Activated T-cell treated with anti-CD3 and anti-CD28 coated beads, Interleukin-2, amount 50 U/mL, for 48 hours (primary cell): Measurements from ENCODE around the gene ALKBH4.
"Not testable (repeated sequence)": the region's sequence is repeated elsewhere in the genome, so short reads cannot be mapped to it uniquely, and the experiment has no call there.

ENCODE experiments used
- DNase-seq, 2 experiments: peaks; one replicate each; pipeline ENCODE4 v3.0.0-alpha.2; 2020

Gene ALKBH4

DNA sequence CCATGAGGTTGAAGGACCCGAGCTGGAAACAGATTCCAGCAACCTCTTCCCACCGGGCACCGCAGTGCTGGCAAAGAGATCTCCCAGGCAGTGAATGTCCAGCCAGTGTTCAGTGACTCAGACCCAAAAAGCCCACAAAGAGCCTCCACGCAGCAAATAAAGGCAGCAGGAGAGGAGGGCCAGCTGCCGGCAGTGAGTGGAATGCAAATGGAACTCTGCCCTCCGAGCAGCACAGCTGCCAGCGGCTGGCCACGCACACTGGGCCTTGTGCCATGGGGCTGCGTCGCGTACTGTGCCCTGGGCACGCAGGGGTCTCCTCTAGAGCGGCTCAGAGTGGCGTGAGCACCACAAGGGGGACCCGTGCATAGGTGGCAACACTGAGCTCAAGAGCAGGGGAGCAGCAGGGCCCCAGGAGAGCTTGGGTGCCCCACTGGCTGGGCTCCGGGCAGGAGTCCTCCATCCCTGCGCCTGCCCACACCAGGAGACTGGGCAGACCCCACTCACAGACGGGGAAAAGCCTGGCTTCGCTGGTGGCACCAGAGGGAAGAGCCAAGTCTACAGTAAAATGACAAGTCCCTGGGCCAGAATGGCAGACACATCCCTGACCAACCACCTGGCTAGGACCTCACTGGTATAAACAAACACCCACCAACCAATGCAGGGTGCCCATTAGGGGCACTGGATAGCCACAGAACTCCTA lies 10.2 kb upstream of the ALKBH4 start:
- not testable (repeated sequence) for DNase-seq

GRCh38 chr7:102474116-102474515 lies 9.5 kb upstream of the ALKBH4 start:
- not testable (repeated sequence) for DNase-seq

DNA sequence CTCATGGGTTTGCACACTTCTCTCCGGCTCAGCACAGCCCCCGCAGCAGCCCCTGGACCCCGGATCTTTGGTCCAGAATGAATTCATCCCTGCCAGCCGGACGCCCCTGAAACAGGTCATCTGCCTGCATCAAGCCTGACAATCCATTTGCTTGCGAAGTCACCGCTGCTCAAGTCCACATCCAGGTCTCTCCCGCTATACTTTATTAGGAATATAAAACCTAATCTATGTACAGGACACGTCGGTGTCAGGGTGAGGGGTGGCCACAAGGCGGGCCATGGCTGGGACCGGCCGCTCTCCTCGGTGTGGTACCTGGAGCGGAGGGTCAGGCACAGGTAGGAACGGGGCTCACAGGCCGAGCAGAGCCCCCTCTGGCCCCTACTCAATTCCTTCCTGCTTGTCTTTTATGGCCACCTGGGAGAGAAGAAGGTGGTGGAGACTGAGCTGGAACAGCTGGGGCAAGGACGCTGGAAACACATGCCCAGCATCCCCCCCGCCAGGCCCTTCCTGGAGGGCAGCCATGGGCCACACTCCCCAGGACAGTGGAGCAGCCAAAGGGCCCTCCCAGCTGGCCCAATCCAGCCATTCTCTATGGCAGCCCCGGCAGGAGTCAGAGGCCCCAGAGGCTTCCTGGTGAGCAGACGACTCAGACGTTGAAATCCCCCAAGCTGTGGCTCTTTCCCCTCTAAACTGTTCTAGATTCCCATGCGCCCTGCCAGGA lies 8.8 kb upstream of the ALKBH4 start:
- DNase-seq: no peak

DNA sequence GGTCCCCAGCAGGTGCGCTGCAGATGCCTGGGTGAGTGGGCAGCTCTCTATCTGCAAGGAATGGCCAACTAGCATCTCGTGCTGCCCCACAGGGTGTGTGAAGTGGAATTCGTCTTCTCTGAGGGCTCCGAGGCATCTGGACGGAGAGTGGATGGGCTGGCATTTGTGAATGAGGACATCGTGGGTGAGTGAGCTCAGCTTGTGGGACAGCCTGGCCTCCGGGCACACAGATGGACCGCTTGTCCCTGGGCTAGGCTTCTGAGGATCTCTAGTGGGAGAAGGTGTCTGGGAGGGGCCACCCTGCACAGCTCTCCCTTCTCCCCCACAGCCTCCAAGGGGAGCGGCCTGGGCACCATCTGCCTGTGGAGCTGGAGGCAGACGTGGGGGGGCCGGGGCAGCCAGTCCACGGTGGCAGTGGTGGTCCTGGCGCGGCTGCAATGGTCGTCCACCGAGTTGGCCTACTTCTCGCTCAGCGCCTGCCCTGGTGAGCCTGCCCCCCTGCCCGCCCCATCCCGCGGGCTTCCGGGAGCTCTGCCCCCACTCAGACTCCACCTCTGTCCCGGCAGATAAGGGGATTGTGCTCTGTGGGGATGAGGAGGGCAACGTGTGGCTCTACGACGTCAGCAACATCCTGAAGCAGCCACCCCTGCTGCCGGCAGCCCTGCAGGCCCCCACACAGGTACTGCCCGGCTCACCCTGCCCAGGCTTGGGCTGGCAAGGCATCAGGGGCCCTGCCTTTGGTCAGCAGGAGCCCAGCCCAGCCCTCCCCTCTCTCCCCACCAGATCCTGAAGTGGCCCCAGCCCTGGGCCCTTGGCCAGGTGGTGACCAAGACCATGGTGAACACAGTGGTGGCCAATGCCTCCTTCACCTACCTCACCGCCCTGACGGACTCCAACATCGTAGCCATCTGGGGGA lies 7.7 kb upstream of the ALKBH4 start:
- no peak for DNase-seq

DNA sequence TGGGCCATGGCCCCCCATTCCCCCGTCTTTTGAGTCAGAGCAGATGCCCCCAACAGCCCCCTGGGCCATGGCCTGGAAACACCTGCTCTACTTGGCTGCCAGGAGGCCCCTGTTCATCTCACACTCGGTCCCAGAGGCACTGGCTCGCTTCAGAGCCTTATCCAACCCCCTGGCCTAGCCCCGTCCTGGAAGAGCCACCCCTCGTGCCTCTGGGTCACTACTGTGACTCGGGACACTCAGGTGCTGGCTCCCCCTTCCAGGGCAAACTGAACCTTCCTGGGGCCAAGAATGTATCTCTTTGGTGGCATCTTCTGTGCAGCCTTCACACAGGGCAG lies 7.1 kb upstream of the ALKBH4 start:
- no peak for DNase-seq

DNA sequence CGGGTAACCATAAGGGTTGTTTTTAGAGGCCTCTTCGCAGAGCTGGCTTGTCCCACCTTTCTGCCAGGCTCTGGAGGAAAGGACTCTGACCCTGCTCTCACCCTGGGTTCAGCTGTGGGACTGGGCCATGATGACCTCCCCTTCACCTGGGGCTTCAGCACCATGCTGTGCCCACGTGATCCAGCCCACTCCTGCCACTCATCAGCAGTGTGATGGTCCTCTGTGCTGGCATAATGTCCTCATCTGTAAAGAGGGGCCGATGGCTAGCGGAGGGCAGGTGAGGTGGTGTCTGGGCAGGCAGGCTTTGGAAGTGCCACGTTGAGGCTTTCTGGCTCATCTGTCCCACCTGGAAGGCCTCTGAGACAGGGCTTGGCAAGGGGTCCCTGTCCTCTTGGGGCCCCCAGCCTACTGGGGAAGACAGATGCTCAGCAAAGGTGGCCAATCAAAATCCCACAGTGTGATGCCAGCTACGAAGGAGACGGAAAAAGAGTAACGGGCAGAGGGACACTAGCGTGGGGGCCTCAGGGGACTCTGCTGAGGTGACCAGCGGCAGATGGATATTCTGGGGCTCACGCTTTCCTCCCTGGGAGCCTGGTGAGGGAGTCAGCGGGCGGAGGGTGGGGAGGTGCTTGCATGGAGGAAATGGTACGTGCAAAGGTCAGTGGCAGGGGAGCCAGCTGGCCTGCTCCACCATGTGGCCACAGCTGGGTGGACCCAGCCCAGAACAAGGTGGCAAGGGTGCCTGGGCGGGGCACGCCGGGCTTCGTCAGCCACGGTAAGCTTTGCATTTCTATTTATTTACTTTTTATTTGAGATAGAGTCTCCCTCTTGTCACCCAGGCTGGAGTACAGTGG lies 5.5 kb upstream of the ALKBH4 start:
- no peak for DNase-seq

GRCh38 chr7:102469351-102469971 lies 4.8 kb upstream of the ALKBH4 start:
- no peak for DNase-seq

DNA sequence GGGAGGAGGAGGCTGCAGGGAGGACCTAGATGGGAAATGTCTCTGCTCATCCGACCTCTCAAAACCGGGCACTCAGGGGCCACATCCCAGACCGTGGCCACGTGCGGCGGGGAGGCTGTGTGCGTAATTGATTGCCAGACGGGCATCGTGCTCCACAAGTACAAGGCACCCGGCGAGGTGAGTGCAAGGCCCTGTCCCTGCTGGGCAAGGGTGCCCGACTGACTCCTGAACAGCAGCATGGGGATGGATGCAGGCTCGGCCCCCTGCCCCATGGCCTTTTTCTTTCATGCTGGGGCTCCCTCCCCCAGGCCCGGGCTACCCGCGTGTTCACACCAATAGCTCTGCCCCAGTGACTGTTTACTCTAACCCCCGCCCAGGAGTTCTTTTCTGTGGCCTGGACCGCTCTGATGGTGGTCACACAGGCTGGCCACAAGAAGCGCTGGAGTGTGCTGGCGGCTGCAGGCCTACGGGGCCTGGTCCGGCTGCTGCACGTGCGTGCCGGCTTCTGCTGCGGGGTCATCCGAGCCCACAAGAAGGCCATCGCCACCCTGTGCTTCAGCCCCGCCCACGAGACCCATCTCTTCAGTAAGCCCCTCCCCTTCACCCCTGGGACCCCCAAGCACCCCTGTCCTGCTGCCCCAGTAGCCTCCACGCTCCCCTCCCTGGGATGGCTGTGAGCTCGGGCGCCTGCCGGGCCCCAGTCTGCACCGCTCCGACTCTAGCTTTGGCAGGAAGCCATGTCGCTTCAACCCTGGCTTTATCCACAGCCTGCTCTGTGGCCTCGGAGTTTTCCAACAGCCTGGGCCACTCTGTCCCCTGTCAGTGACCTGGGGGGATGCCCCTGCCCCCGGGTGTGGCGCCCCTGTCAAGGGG lies 4.1 kb upstream of the ALKBH4 start:
- DNase-seq: no peak

DNA sequence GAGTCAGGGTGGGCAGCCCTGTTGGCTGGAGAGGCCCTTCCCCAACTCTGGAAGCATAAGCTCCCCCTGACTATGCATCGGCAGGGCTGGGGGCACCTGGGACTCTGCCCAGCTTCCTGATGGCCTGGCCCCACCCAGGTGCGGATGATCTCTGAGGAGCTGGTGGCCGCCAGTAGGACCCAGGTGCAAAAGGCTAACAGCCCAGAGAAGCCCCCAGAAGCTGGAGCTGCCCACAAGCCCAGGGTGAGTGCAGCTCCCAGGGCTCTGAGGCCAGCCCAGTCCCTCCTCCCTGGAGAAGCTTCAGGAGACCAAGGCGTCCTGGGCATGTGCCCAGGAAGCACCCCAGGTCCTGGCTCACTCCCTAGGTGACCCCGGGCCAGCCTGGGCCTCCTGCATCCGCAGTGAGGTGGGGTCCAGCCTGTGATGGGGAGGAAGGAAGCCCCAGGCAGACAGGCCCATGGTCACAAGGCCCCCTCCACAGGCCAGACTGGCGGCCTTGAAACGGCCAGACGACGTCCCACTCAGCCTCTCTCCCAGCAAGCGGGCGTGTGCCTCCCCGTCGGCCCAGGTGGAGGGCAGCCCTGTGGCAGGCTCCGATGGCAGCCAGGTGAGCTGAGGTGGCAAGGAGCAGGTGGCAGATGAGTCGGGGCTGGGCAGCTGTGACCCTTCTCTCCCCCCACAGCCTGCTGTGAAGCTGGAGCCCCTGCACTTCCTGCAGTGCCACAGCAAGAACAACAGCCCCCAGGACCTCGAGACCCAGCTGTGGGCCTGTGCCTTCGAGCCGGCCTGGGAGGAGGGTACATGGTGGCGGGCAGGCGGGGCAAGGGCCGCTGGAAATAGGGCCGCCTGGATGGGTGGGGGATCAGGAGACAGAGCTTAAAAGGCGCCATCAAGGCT lies 3.2 kb upstream of the ALKBH4 start:
- no peak for DNase-seq

DNA sequence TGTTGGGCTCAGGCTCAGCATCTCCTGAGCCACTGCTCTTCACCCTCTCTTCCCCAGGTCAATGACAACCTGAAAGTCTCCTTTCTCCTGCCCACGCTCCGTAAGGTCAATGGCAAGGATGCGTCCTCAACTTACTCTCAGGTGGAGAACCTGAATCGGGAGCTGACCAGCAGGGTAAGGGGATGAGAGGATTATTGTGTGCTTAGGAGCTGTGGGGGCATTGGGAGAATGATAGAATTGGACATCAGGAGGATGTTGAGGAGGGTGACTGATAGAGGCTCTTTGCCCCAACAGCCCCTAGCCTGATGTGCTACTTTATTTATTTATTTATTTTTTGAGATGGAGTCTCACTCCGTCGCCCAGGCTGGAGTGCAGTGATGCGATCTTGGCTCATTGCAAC lies 1.4 kb upstream of the ALKBH4 start:
- no peak for DNase-seq

GRCh38 chr7:102463841-102464576 lies 654 bp downstream of the ALKBH4 start:
- no peak for DNase-seq

DNA sequence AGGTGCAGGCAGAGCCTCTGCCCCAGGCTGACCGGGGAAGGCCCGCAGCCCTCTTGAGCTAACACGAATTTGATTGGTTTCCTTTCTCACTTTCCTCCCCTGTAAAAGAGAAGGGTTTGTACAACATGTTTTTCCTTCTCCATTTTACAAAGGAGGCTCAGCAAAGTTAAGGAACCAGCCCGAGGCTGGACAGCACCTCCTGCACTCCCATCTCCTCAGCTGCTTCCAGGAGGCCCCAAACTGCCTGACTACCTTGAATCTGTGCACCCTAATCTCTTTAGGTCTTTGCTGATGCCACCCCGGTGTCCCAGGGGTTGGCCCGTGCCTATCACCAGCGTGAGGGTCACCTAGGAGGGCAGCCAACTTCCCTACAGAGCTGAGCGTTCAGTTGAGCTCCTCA lies 4.2 kb downstream of the ALKBH4 start:
- DNase-seq: no peak

DNA sequence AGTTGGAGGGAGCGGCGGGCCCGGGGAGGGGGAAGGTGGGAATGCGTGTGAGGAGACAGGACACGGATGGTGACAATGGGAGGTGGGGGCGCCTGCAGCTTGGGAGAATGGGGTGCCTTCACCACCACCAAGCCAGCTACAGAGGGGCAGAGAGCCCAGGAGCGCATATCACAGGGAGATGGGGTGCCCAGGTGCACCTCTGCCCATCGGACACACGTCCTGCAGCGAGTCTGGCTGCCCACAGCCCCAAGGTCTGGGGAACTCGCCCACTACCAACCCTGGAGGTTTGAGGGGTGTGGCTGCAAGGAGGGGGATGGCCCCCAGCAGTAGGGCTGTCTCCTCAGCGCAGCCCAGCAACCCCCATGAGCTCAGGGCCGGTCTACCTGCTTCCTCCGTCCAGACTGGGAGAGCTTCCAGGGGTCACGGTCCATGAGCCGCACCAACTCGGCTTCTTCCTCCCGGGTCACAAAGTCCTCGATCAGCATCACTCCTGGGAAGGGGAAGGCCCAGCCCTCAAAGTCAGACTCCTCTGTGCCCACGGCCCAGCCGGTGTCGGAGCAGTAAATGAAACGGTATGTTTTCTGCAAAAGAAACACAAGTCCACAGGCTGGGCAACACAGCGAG lies 5.3 kb downstream of the ALKBH4 start:
- DNase-seq: no peak

GRCh38 chr7:102457352-102457924 lies 7.2 kb downstream of the ALKBH4 start:
- DNase-seq: no peak

GRCh38 chr7:102456327-102456726 lies 8.3 kb downstream of the ALKBH4 start:
- DNase-seq: no peak

- DNase-seq: no peak
Measured at GRCh38 chr7:102455596-102455995, 9.1 kb downstream of the ALKBH4 start.

DNA sequence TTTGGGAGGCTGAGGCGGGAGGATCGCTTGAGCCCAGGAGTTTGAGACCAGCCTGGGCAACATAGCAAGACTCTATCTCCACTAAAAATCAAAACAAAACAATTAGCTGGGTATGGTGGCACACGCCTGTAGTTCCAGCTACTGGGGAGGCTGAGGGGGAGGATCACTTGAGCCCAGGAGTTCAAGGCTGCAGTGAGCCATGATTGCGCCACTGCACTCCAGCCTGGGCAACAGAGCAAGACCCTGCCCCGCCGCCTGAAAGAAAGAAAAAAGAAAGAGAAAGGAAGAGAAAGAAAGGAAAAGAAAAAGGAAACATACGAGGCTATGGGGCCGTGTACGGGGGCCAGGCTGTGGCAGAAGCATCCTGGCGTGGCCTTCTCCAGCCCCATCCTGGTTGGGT lies 9.7 kb downstream of the ALKBH4 start:
- DNase-seq: not testable (repeated sequence)

- no peak for DNase-seq
Measured at GRCh38 chr7:102454468-102454867, 10.2 kb downstream of the ALKBH4 start.

- DNase-seq: no peak
Measured at GRCh38 chr7:102453319-102453718, 11.3 kb downstream of the ALKBH4 start.
